T-cell (primary cell): ENCODE results near the gene HS6ST3. TPM values are rescaled to one million over a fixed set of nuclear protein-coding genes. Genes with fewer than 3 reads are reported as not detected.

Experiments used
- ATAC-seq, 4 experiments: fragments of 200-7000 bp in 3 of 4; fragments of 150-1000 bp in 1 of 4; cut with Tn5 transposase; replicated peaks in 1 of 4; 1 replicate in 3 of 4; 2 replicates in 1 of 4; pipeline ENCODE4 v1.10.0; 2021; ENCODE audit warnings: moderate library complexity in 3 of 4, mild to moderate bottlenecking in 2 of 4, moderate number of reproducible peaks in 1 of 4
- CTCF ChIA-PET, 2 donors: fragments of 300-600 bp; sonication (Branson Sonifier 250); formaldehyde crosslinking; loops; one replicate each; lab custom pipeline; 2022; ENCODE audit warnings: antibody characterized with exemption in 2 of 2; lab: Charles Lee
- POLR2A ChIA-PET, 2 donors: fragments of 300-600 bp; sonication (Branson Sonifier 250); formaldehyde crosslinking; loops; one replicate each; lab custom pipeline; 2022; ENCODE audit warnings: antibody characterized with exemption in 2 of 2; lab: Charles Lee
- DNase-seq, 35 experiments: peaks; one replicate each; pipeline versions ENCODE4 v3.0.0 to v3.0.0-alpha.2; 2013 to 2023
- H3K27ac ChIP-seq: one replicate; pipeline ENCODE4 v1.5.1; 2013; ENCODE audit warnings: low read length
- H3K27me3 ChIP-seq, 2 experiments: replicated peaks in 1 of 2; 1 replicate in 1 of 2; 2 replicates in 1 of 2; pipeline versions ENCODE4 v1.6.1 to v1.7.0; 2013; ENCODE audit warnings: low read length in 1 of 2, mixed read lengths in 1 of 2; ENCODE audit not compliant: control insufficient read depth in 2 of 2, insufficient read depth in 2 of 2; ENCODE audit errors: extremely low read depth in 1 of 2
- H3K36me3 ChIP-seq, 2 donors: 1 replicate in 1 of 2; 2 replicates in 1 of 2; pipeline versions ENCODE4 v1.6.1 to v1.7.0; 2013; ENCODE audit warnings: low read length in 1 of 2; ENCODE audit not compliant: control insufficient read depth in 2 of 2, insufficient read depth in 1 of 2; ENCODE audit errors: extremely low read depth in 1 of 2
- H3K4me1 ChIP-seq, 2 experiments: 1 replicate in 1 of 2; 2 replicates in 1 of 2; pipeline versions ENCODE4 v1.6.1 to v1.7.0; 2013; ENCODE audit warnings: low read length in 2 of 2, mixed read lengths in 1 of 2; ENCODE audit not compliant: insufficient read depth in 2 of 2, control insufficient read depth in 1 of 2; ENCODE audit errors: extremely low read depth in 1 of 2
- H3K4me3 ChIP-seq, 2 donors: 1 replicate in 1 of 2; 2 replicates in 1 of 2; pipeline versions ENCODE4 v1.5.1 to v1.7.0; 2013; ENCODE audit warnings: mild to moderate bottlenecking in 2 of 2, low read length in 1 of 2, moderate library complexity in 1 of 2; ENCODE audit not compliant: control insufficient read depth in 1 of 2; ENCODE audit errors: extremely low read depth in 1 of 2
- H3K9me3 ChIP-seq: 2 replicates; pipeline ENCODE4 v1.7.0; 2013
- H3K27ac Mint-ChIP-seq, 2 donors: one replicate each; pipeline ENCODE4 v1.8.0; 2020 to 2021; ENCODE audit warnings: mild to moderate bottlenecking in 2 of 2, mixed read lengths in 2 of 2
- H3K27me3 Mint-ChIP-seq, 2 donors: one replicate each; pipeline ENCODE4 v1.8.0; 2021 to 2022; ENCODE audit warnings: mixed read lengths in 2 of 2
- H3K36me3 Mint-ChIP-seq: one replicate; pipeline ENCODE4 v1.8.0; 2021; ENCODE audit warnings: mixed read lengths
- H3K4me1 Mint-ChIP-seq, 3 donors: one replicate each; pipeline ENCODE4 v1.8.0; 2020 to 2022; ENCODE audit warnings: mixed read lengths in 3 of 3, mild to moderate bottlenecking in 1 of 3
- H3K4me3 Mint-ChIP-seq, 3 donors: one replicate each; pipeline ENCODE4 v1.8.0; 2020 to 2022; ENCODE audit warnings: mild to moderate bottlenecking in 3 of 3, mixed read lengths in 3 of 3, moderate library complexity in 3 of 3
- H3K9me3 Mint-ChIP-seq, 3 donors: one replicate each; pipeline ENCODE4 v1.8.0; 2020 to 2022; ENCODE audit warnings: mixed read lengths in 3 of 3
- WGBS: methylation state at CpG from one replicate; pipeline ENCODE4 v1.1.5; 2013; ENCODE audit warnings: missing lambda C conversion rate; ENCODE audit not compliant: insufficient coverage; 5-methylcytosine and 5-hydroxymethylcytosine counted together
- total RNA-seq, 35 experiments: library from RNA in 6 of 35; stranded (reverse) in 6 of 35; fragments of 120-200 nt in 1 of 35; gene quantifications; one replicate each; pipeline versions ENCODE4 v1.2.1 to v1.2.4 and lab custom pipeline; 2013 to 2026

HS6ST3 gene
- total RNA-seq, 5 donors from 2014 or later (not counting 1 experiment from before 2014, with no cell fraction given): not detected

DNA sequence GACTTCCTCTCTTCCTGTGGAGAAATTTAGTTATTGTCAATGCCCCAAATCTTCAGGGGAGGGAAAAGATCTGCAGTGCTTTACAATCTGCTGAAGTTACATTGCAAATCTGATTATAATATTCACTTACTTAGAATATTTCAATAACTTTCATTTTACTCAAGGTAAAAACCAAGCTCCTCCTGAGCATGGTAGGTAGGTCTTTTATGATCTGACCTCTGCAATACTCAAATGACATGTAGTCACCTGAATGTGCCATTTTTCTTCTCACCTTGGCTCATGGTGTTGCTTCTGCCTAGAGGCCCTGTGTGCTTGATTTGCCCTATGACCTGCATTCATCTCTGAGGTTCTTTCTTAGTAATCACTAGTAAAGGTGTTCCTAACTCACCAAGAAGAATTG, 331.4 kb downstream of the HS6ST3 start:
- H3K4me3 Mint-ChIP-seq: no peak overlapping the region
- DNase-seq (no peak), ATAC-seq (no peak)
- ChIA-PET POLR2A (no interaction called here), CTCF (no interaction called here)
- Histone ChIP-seq H3K4me3 (no peak overlapping the region), H3K9me3 (no peaks in the 10 kb centered on the region), H3K4me1 (no peaks in the 10 kb centered on the region), H3K36me3 (no peaks in the 10 kb centered on the region), H3K27me3 (no peaks in the 10 kb centered on the region), H3K27ac (no peak overlapping the region)
- no peaks in the 10 kb centered on the region for H3K4me1 Mint-ChIP-seq
- H3K27me3 Mint-ChIP-seq: no peaks in the 10 kb centered on the region
- H3K36me3 Mint-ChIP-seq: no peaks in the 10 kb centered on the region
- H3K9me3 Mint-ChIP-seq: peaks cover 9 to 17% (median 12%) of the 10 kb centered on the region in 3 donors
- H3K27ac Mint-ChIP-seq: no peak overlapping the region

- Mint-ChIP-seq H3K36me3 (no peaks in the 10 kb centered on the region), H3K4me3 (no peak overlapping the region), H3K4me1 (no peaks in the 10 kb centered on the region), H3K27ac (no peak overlapping the region), H3K27me3 (no peaks in the 10 kb centered on the region), H3K9me3 (peaks cover 9 to 17% (median 12%) of the 10 kb centered on the region in 3 donors)
- POLR2A ChIA-PET: no interaction called here
- Histone ChIP-seq H3K9me3 (no peaks in the 10 kb centered on the region), H3K36me3 (no peaks in the 10 kb centered on the region), H3K27ac (no peak overlapping the region), H3K4me3 (no peak overlapping the region), H3K27me3 (no peaks in the 10 kb centered on the region), H3K4me1 (no peaks in the 10 kb centered on the region)
- 69% methylated on average over 2 of the region's 4 CpGs for WGBS
- no peak for ATAC-seq
- CTCF ChIA-PET: no interaction called here
- DNase-seq: no peak
Observed at GRCh38 chr13:96422002-96422401, 332.1 kb downstream of the HS6ST3 start.

GRCh38 chr13:96426167-96426566, 336.3 kb downstream of the HS6ST3 start:
- Mint-ChIP-seq H3K27me3 (no peaks in the 10 kb centered on the region), H3K4me3 (no peak overlapping the region), H3K9me3 (peaks cover 13 to 17% (median 14%) of the 10 kb centered on the region in 3 donors), H3K4me1 (no peaks in the 10 kb centered on the region), H3K27ac (no peak overlapping the region), H3K36me3 (no peaks in the 10 kb centered on the region)
- no peaks in the 10 kb centered on the region for H3K27me3 ChIP-seq
- no peak for ATAC-seq
- no peak for DNase-seq
- POLR2A ChIA-PET: no interaction called here
- no peaks in the 10 kb centered on the region for H3K36me3 ChIP-seq
- H3K4me1 ChIP-seq: no peaks in the 10 kb centered on the region
- CTCF ChIA-PET: no interaction called here
- no CpG with 5 or more reads among the region's 3 CpGs for WGBS
- no peak overlapping the region for H3K27ac ChIP-seq
- no peak overlapping the region for H3K4me3 ChIP-seq
- H3K9me3 ChIP-seq: no peaks in the 10 kb centered on the region

- WGBS: 60% methylated on average over 4 of the region's 5 CpGs
- POLR2A ChIA-PET: no interaction called here
Observed at GRCh38 chr13:96428911-96429310, 339.0 kb downstream of the HS6ST3 start.

DNA sequence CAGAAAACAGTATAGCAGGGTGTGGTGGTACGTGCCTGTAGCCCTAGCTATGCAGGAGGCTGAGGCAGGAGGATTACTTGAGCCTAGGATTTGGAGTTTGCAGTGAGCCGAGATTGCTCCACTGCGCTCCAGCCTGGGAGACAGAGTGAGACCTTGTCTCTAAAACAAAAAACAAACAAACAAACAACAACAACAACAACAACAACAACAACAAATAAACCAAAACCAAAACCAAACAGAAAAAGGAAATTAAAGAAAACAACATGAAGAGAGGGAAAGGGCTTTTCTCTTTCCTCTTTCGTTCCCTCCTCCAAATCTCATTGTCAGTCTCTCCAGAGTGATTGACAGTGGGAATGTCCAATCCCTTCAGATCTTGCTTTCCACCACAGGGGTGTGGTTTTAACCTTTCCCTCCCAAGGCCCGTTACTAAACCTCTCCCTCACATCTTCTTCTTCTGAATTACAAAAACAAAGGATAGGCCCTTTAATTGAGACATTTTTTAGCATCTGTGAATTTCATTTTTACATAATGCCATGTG, 341.2 kb downstream of the HS6ST3 start:
- Mint-ChIP-seq H3K27me3 (no peaks in the 10 kb centered on the region), H3K4me1 (no peaks in the 10 kb centered on the region), H3K9me3 (peaks cover 10 to 26% (median 10%) of the 10 kb centered on the region in 3 donors), H3K27ac (no peak overlapping the region), H3K36me3 (no peaks in the 10 kb centered on the region), H3K4me3 (no peak overlapping the region)
- no peaks in the 10 kb centered on the region for H3K36me3 ChIP-seq
- CTCF ChIA-PET: no interaction called here
- no CpG with 5 or more reads among the region's 5 CpGs for WGBS
- no peak for DNase-seq
- H3K27ac ChIP-seq: no peak overlapping the region
- POLR2A ChIA-PET: no interaction called here
- H3K4me3 ChIP-seq: no peak overlapping the region
- no peak for ATAC-seq
- H3K4me1 ChIP-seq: no peaks in the 10 kb centered on the region
- H3K9me3 ChIP-seq: no peaks in the 10 kb centered on the region
- no peaks in the 10 kb centered on the region for H3K27me3 ChIP-seq

More at GRCh38 chr13:96428911-96429310, 339.0 kb downstream of the HS6ST3 start:
- Histone ChIP-seq H3K27me3 (no peaks in the 10 kb centered on the region), H3K9me3 (no peaks in the 10 kb centered on the region), H3K36me3 (no peaks in the 10 kb centered on the region), H3K27ac (no peak overlapping the region), H3K4me1 (no peaks in the 10 kb centered on the region), H3K4me3 (no peak overlapping the region)
- H3K4me3 Mint-ChIP-seq: no peak overlapping the region
- CTCF ChIA-PET: no interaction called here
- H3K4me1 Mint-ChIP-seq: no peaks in the 10 kb centered on the region
- H3K36me3 Mint-ChIP-seq: no peaks in the 10 kb centered on the region
- ATAC-seq: no peak
- H3K9me3 Mint-ChIP-seq: peaks cover 11 to 21% (median 12%) of the 10 kb centered on the region in 3 donors
- no peaks in the 10 kb centered on the region for H3K27me3 Mint-ChIP-seq
- H3K27ac Mint-ChIP-seq: no peak overlapping the region
- no peak for DNase-seq

DNA sequence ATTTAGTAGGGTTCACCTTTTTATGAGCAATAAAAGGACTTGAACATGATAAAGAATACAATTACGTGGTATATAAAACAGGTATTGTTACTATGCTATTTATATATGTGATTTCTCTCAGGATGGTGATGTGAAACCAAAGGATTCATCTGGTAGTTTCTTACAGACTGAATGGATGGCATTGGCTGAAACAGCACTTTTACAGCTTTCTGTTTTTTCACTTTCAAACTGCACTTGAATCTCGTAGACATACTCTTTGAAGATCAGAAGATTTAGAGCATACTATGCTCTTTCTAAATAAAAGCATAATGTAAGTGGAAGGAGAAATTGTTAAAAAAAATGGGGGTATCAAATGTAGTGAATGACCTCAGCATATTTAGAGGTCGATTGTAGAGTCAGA, 354.8 kb downstream of the HS6ST3 start:
- Mint-ChIP-seq H3K27ac (no peak overlapping the region), H3K4me3 (no peak overlapping the region), H3K4me1 (no peaks in the 10 kb centered on the region), H3K9me3 (peaks cover 0 to 17% (median 6%) of the 10 kb centered on the region in 3 donors), H3K27me3 (no peaks in the 10 kb centered on the region), H3K36me3 (no peaks in the 10 kb centered on the region)
- no peak overlapping the region for H3K27ac ChIP-seq
- 20% methylated on average over 1 of the region's 3 CpGs for WGBS
- ATAC-seq (no peak), DNase-seq (no peak)
- CTCF ChIA-PET: no interaction called here
- H3K4me1 ChIP-seq: no peaks in the 10 kb centered on the region
- no peaks in the 10 kb centered on the region for H3K27me3 ChIP-seq
- no peaks in the 10 kb centered on the region for H3K36me3 ChIP-seq
- no peaks in the 10 kb centered on the region for H3K9me3 ChIP-seq
- H3K4me3 ChIP-seq: no peak overlapping the region
- POLR2A ChIA-PET: no interaction called here

- ChIA-PET CTCF (no interaction called here), POLR2A (no interaction called here)
- Histone ChIP-seq H3K4me1 (no peaks in the 10 kb centered on the region), H3K36me3 (no peaks in the 10 kb centered on the region), H3K4me3 (no peak overlapping the region), H3K9me3 (no peaks in the 10 kb centered on the region), H3K27ac (no peak overlapping the region), H3K27me3 (no peaks in the 10 kb centered on the region)
- no peaks in the 10 kb centered on the region for H3K36me3 Mint-ChIP-seq
- no CpG with 5 or more reads among the region's 1 CpG for WGBS
- no peak for DNase-seq
- ATAC-seq: no peak
- H3K9me3 Mint-ChIP-seq: peaks cover 0 to 6% (median 5%) of the 10 kb centered on the region in 3 donors
- no peak overlapping the region for H3K4me3 Mint-ChIP-seq
- H3K4me1 Mint-ChIP-seq: no peaks in the 10 kb centered on the region
- no peak overlapping the region for H3K27ac Mint-ChIP-seq
- no peaks in the 10 kb centered on the region for H3K27me3 Mint-ChIP-seq
Observed at GRCh38 chr13:96449920-96450319, 360.0 kb downstream of the HS6ST3 start.
